Measurements from ENCODE around the gene EPB41.

DNA sequence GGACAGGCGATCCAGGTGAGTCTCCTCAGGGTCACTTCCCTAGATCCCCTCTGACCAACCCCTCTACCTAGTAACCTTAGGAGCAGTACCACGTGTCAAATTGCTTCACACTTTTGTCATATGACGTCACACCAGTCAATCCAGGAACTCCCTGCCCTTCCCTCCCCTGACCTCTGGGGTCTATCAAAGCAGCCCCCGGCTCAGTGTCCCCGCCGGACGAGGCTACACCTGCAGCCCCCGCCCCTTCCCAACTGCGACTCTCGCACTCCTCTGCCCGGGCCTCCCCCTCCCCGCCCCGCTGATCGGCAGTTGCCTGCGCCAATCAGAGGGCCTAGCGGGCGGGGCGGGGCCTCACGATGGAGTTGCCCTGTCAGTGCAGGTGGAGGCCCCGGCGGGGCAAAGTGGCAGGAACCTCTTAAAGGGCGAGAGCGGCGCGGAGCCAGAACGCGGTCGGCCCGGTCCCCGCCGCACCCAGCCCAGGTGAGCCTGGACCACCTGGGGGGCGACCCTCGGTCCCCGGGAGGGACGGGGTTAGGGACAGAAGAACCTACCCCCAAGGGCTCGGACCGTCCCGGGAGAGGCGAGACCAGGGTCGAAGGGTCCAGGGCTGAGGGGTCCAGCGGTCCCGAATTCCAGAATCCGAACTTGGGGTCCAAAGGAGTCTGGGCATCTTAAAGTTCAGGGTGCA lies 27.5 kb upstream of the EPB41 start:
- no peak for TF ChIP-seq ZNF549 (tag by site-specific recombination; IDR thresholded peaks at IDR 0.05)
- peak; percentile 54; the same call in 1 of the 2 replicates for TF ChIP-seq ZNF76 (tag by site-specific recombination; IDR thresholded peaks at IDR 0.05; ENCODE audit: borderline replicate concordance, low read depth)
- TF ChIP-seq ZEB2 (tag by site-specific recombination; IDR thresholded peaks at IDR 0.05), result peak; percentile 73
- TF ChIP-seq CTCF (tag by site-specific recombination; IDR thresholded peaks at IDR 0.05), result no peak
- TF ChIP-seq ZNF10 (tag by site-specific recombination; IDR thresholded peaks at IDR 0.05), result no peak
- TF ChIP-seq SP2 (tag by site-specific recombination; IDR thresholded peaks at IDR 0.05), result peak; percentile 91
- TF ChIP-seq ZNF629 (tag by site-specific recombination; IDR thresholded peaks at IDR 0.05), result peak; percentile 99
- TF ChIP-seq ZBTB1 (tag by site-specific recombination; IDR thresholded peaks at IDR 0.05), result no peak
- TF ChIP-seq ZNF391 (tag by site-specific recombination; IDR thresholded peaks at IDR 0.05; ENCODE audit: borderline replicate concordance, low read depth), result no peak
- TF ChIP-seq ZBTB7A (tag by site-specific recombination; IDR thresholded peaks at IDR 0.05; ENCODE audit: low read depth), result no peak
- TF ChIP-seq ZNF133 (tag by site-specific recombination; IDR thresholded peaks at IDR 0.05), result no peak
- TF ChIP-seq, protein P1, sequence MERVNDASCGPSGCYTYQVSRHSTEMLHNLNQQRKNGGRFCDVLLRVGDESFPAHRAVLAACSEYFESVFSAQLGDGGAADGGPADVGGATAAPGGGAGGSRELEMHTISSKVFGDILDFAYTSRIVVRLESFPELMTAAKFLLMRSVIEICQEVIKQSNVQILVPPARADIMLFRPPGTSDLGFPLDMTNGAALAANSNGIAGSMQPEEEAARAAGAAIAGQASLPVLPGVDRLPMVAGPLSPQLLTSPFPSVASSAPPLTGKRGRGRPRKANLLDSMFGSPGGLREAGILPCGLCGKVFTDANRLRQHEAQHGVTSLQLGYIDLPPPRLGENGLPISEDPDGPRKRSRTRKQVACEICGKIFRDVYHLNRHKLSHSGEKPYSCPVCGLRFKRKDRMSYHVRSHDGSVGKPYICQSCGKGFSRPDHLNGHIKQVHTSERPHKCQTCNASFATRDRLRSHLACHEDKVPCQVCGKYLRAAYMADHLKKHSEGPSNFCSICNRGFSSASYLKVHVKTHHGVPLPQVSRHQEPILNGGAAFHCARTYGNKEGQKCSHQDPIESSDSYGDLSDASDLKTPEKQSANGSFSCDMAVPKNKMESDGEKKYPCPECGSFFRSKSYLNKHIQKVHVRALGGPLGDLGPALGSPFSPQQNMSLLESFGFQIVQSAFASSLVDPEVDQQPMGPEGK (tag by site-specific recombination; IDR thresholded peaks at IDR 0.05), result peak; percentile 89
